ENCODE measurements around the gene CHRNB1.

Gene CHRNB1

DNA sequence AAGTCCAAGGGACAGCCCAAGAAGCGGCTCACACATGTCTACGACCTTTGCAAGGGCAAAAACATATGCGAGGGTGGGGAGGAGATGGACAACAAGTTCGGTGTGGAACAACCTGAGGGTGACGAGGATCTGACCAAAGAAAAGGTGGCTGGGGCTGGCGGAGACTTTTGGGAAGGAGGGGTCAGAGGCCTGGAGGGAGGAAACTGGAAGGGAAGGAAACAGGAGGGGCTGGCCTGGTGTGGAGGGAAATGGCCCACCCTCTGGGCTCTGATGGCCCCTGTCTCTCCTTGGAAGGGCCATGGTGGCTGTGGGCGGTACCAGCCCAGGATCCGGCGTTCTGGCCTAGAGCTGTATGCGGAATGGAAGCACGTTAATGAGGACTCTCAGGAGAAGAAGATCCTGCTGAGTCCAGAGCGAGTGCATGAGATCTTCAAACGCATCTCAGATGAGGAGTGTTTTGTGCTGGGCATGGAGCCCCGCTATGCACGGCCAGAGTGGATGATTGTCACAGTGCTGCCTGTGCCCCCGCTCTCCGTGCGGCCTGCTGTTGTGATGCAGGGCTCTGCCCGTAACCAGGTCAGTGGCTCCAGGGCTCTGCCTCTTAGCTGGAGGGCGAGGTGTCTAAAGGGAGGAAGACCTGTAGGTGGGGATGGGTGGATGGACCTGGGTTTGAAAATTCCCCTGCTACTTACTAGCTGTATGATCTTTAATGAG is 51.8 kb downstream of the CHRNB1 start:
- Histone ChIP-seq H3K4me1 (ENCODE audit: control insufficient read depth, insufficient read depth, low read length) (peaks cover under 1% of the 10 kb centered on the region; the same call in 1 of the 2 replicates), H3K27ac (ENCODE audit: extremely low read depth, low read depth, low read length) (no peak overlapping the region), H3K9me3 (ENCODE audit: control insufficient read depth, insufficient read depth, low read depth, low read length) (no peaks in the 10 kb centered on the region), H3K36me3 (ENCODE audit: control insufficient read depth in 2 of 2, insufficient read depth in 1 of 2, low read length in 2 of 2) (peaks cover 63 to 92% of the 10 kb centered on the region in 2 experiments), H3K4me3 (ENCODE audit: low read depth, low read length) (no peak overlapping the region)
- ChIA-PET CTCF (interaction anchor here (1.7 to 1.9 kb wide), 3 partner anchors 18 to 64 kb away, joined by 4 to 7 read pairs (median 6); no protein-coding TSS in a partner anchor), POLR2A (interaction anchor here (0.6 to 1.2 kb wide), 2 partner anchors 11 to 64 kb away, joined by 3 to 5 read pairs; no protein-coding TSS in a partner anchor)
- no peak for TF ChIP-seq ZNF623 (tag by site-specific recombination; IDR thresholded peaks at IDR 0.05)
- TF ChIP-seq GLI2 (tag by site-specific recombination; IDR thresholded peaks at IDR 0.05; ENCODE audit: borderline replicate concordance, low read depth): no peak
- TF ChIP-seq ZNF600 (tag by site-specific recombination; IDR thresholded peaks at IDR 0.05): 0 out of 2 replicates have a peak, but pooled peaks have one; percentile 9
- TF ChIP-seq ZNF837 (tag by site-specific recombination; IDR thresholded peaks at IDR 0.05): no peak

DNA sequence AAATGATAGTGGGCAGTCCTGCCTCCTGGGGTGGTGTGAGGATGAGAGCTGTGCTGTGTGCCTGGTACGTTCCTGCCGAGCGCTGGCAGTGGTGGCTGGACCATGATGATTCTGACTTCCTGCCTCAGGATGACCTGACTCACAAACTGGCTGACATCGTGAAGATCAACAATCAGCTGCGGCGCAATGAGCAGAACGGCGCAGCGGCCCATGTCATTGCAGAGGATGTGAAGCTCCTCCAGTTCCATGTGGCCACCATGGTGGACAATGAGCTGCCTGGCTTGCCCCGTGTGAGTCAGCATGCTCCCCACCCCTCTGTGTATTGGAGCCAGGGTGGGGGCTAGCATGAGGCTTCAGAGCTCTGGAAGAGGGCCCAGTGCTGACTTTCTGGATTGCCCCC is 52.4 kb downstream of the CHRNB1 start:
- Histone ChIP-seq H3K27ac (ENCODE audit: extremely low read depth, low read depth, low read length) (no peak overlapping the region), H3K4me3 (ENCODE audit: low read depth, low read length) (no peak overlapping the region), H3K9me3 (ENCODE audit: control insufficient read depth, insufficient read depth, low read depth, low read length) (no peaks in the 10 kb centered on the region), H3K36me3 (ENCODE audit: control insufficient read depth in 2 of 2, insufficient read depth in 1 of 2, low read length in 2 of 2) (peaks cover 70 to 92% of the 10 kb centered on the region in 2 experiments), H3K4me1 (ENCODE audit: control insufficient read depth, insufficient read depth, low read length) (no peaks in the 10 kb centered on the region)
- no peak for TF ChIP-seq ZNF274 (IDR thresholded peaks at IDR 0.05; ENCODE audit: low read length)
- TF ChIP-seq ZNF274 (tag by site-specific recombination; IDR thresholded peaks at IDR 0.05; ENCODE audit: borderline replicate concordance): no peak
- no peak for TF ChIP-seq MEIS1 (CRISPR knock-in tag; IDR thresholded peaks at IDR 0.05; ENCODE audit: borderline replicate concordance)
- TF ChIP-seq TCF7L2 (IDR thresholded peaks at IDR 0.05; ENCODE audit: borderline replicate concordance, low read depth, low read length): no peak
- TF ChIP-seq ZNF530 (tag by site-specific recombination; IDR thresholded peaks at IDR 0.05; ENCODE audit: low read depth): no peak
- TF ChIP-seq ZBTB48 (tag by site-specific recombination; IDR thresholded peaks at IDR 0.05): no peak
- TF ChIP-seq, protein P1, sequence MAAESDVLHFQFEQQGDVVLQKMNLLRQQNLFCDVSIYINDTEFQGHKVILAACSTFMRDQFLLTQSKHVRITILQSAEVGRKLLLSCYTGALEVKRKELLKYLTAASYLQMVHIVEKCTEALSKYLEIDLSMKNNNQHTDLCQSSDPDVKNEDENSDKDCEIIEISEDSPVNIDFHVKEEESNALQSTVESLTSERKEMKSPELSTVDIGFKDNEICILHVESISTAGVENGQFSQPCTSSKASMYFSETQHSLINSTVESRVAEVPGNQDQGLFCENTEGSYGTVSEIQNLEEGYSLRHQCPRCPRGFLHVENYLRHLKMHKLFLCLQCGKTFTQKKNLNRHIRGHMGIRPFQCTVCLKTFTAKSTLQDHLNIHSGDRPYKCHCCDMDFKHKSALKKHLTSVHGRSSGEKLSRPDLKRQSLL (tag by site-specific recombination; IDR thresholded peaks at IDR 0.05): no peak
- no peak for TF ChIP-seq ZNF132 (tag by site-specific recombination; IDR thresholded peaks at IDR 0.05; ENCODE audit: borderline replicate concordance)
- TF ChIP-seq ZNF785 (tag by site-specific recombination; IDR thresholded peaks at IDR 0.05): no peak
- TF ChIP-seq ZNF677 (tag by site-specific recombination; IDR thresholded peaks at IDR 0.05): no peak
- TF ChIP-seq, protein P2, sequence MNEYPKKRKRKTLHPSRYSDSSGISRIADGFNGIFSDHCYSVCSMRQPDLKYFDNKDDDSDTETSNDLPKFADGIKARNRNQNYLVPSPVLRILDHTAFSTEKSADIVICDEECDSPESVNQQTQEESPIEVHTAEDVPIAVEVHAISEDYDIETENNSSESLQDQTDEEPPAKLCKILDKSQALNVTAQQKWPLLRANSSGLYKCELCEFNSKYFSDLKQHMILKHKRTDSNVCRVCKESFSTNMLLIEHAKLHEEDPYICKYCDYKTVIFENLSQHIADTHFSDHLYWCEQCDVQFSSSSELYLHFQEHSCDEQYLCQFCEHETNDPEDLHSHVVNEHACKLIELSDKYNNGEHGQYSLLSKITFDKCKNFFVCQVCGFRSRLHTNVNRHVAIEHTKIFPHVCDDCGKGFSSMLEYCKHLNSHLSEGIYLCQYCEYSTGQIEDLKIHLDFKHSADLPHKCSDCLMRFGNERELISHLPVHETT (tag by site-specific recombination; IDR thresholded peaks at IDR 0.05): no peak
- no peak for TF ChIP-seq ZNF175 (tag by site-specific recombination; IDR thresholded peaks at IDR 0.05)
- ChIA-PET CTCF (interaction anchor here (0.5 to 1.9 kb wide), 4 partner anchors 18 to 64 kb away, joined by 3 to 7 read pairs (median 5); no protein-coding TSS in a partner anchor), POLR2A (interaction anchor here (1.2 to 1.5 kb wide), 2 partner anchors 11 to 63 kb away, joined by 3 to 5 read pairs; no protein-coding TSS in a partner anchor)

DNA sequence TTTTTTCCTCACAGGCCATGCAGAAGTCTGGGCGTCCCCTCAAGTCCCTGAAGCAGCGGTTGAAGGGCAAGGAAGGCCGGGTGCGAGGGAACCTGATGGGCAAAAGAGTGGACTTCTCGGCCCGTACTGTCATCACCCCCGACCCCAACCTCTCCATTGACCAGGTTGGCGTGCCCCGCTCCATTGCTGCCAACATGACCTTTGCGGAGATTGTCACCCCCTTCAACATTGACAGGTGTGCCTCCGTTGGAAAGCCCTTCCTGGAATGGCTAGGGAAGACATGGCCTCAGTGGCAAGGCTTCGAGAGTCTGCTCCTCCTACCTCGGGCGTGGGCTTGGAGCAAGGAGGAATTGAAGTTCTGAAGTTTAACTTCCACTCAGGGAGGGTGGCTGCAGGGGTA is 52.8 kb downstream of the CHRNB1 start:
- H3K9me3 ChIP-seq (ENCODE audit: control insufficient read depth, insufficient read depth, low read depth, low read length): no peaks in the 10 kb centered on the region
- peaks cover 74 to 93% of the 10 kb centered on the region in 2 experiments for H3K36me3 ChIP-seq (ENCODE audit: control insufficient read depth in 2 of 2, insufficient read depth in 1 of 2, low read length in 2 of 2)
- CTCF ChIA-PET: interaction anchor here (0.5 to 1.9 kb wide), 5 partner anchors 17 to 63 kb away, joined by 3 to 7 read pairs (median 4); no protein-coding TSS in a partner anchor
- no peak overlapping the region for H3K4me3 ChIP-seq (ENCODE audit: low read depth, low read length)
- no peaks in the 10 kb centered on the region for H3K4me1 ChIP-seq (ENCODE audit: control insufficient read depth, insufficient read depth, low read length)
- no peak overlapping the region for H3K27ac ChIP-seq (ENCODE audit: extremely low read depth, low read depth, low read length)
- POLR2A ChIA-PET: interaction anchor here (1.2 to 1.5 kb wide), 2 partner anchors 12 to 63 kb away, joined by 3 to 5 read pairs; no protein-coding TSS in a partner anchor
- TF ChIP-seq, protein P3, sequence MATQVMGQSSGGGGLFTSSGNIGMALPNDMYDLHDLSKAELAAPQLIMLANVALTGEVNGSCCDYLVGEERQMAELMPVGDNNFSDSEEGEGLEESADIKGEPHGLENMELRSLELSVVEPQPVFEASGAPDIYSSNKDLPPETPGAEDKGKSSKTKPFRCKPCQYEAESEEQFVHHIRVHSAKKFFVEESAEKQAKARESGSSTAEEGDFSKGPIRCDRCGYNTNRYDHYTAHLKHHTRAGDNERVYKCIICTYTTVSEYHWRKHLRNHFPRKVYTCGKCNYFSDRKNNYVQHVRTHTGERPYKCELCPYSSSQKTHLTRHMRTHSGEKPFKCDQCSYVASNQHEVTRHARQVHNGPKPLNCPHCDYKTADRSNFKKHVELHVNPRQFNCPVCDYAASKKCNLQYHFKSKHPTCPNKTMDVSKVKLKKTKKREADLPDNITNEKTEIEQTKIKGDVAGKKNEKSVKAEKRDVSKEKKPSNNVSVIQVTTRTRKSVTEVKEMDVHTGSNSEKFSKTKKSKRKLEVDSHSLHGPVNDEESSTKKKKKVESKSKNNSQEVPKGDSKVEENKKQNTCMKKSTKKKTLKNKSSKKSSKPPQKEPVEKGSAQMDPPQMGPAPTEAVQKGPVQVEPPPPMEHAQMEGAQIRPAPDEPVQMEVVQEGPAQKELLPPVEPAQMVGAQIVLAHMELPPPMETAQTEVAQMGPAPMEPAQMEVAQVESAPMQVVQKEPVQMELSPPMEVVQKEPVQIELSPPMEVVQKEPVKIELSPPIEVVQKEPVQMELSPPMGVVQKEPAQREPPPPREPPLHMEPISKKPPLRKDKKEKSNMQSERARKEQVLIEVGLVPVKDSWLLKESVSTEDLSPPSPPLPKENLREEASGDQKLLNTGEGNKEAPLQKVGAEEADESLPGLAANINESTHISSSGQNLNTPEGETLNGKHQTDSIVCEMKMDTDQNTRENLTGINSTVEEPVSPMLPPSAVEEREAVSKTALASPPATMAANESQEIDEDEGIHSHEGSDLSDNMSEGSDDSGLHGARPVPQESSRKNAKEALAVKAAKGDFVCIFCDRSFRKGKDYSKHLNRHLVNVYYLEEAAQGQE (tag by site-specific recombination; IDR thresholded peaks at IDR 0.05): no peak
- TF ChIP-seq, protein P4, sequence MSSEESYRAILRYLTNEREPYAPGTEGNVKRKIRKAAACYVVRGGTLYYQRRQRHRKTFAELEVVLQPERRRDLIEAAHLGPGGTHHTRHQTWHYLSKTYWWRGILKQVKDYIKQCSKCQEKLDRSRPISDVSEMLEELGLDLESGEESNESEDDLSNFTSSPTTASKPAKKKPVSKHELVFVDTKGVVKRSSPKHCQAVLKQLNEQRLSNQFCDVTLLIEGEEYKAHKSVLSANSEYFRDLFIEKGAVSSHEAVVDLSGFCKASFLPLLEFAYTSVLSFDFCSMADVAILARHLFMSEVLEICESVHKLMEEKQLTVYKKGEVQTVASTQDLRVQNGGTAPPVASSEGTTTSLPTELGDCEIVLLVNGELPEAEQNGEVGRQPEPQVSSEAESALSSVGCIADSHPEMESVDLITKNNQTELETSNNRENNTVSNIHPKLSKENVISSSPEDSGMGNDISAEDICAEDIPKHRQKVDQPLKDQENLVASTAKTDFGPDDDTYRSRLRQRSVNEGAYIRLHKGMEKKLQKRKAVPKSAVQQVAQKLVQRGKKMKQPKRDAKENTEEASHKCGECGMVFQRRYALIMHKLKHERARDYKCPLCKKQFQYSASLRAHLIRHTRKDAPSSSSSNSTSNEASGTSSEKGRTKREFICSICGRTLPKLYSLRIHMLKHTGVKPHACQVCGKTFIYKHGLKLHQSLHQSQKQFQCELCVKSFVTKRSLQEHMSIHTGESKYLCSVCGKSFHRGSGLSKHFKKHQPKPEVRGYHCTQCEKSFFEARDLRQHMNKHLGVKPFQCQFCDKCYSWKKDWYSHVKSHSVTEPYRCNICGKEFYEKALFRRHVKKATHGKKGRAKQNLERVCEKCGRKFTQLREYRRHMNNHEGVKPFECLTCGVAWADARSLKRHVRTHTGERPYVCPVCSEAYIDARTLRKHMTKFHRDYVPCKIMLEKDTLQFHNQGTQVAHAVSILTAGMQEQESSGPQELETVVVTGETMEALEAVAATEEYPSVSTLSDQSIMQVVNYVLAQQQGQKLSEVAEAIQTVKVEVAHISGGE (tag by site-specific recombination; conservative IDR thresholded peaks at IDR 0.05; ENCODE audit: low read depth): no peak
- TF ChIP-seq SCRT2 (tag by site-specific recombination; IDR thresholded peaks at IDR 0.05) (no peak), ZBTB17 (tag by site-specific recombination; IDR thresholded peaks at IDR 0.05) (no peak), GLIS2 (tag by site-specific recombination; IDR thresholded peaks at IDR 0.05) (no peak), ZNF324 (tag by site-specific recombination; IDR thresholded peaks at IDR 0.05) (no peak)
